ENCODE data around the gene POU2F2. TPM values are rescaled to one million over a fixed set of nuclear protein-coding genes. Genes with fewer than 3 reads are reported as not detected.

The POU2F2 gene
- total and polyA plus RNA-seq, 2 experiments from 2014 or later, result 2.3 to 4.6 TPM

DNA sequence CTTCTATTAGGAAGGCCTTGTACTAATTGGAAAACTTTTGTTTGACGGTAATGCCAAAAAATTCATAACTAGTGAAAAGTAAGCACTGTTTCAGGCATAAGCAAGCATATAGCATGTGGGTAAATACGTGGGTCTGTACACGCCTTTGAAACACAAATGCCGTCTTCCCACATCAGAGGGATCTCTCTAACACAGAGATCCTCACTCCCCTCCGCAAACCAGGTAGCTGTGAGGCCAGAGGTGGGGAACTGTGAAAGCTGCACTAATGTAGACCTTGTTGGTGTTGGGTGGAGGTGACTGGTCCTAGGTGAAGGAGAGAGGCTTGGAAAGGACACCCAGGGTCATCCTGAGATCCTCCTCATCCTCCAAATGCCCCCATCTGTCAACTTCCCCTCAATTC lies 16.0 kb upstream of the POU2F2 start (continued):
- TF ChIP-seq ZNF462 (CRISPR knock-in tag; IDR thresholded peaks at IDR 0.05) (no peak), CREB1 (CRISPR knock-in tag; IDR thresholded peaks at IDR 0.05; ENCODE audit: low read depth) (no peak), POLR2AphosphoS5 (IDR thresholded peaks at IDR 0.05; ENCODE audit: low read depth) (no peak), EZH2 (IDR thresholded peaks at IDR 0.05; ENCODE audit: low read depth, unreplicated experiment) (no peak), ZNF331 (CRISPR knock-in tag; IDR thresholded peaks at IDR 0.05; ENCODE audit: low read depth) (no peak), EZH2phosphoT487 (IDR thresholded peaks at IDR 0.05; ENCODE audit: unreplicated experiment) (no peak), ETS1 (IDR thresholded peaks at IDR 0.05) (no peak), STAT1 (IDR thresholded peaks at IDR 0.05; ENCODE audit: unreplicated experiment) (no peak)

Data from GM23338 (cell line).